Tibial artery (tissue), 4 donors: ENCODE results near the gene FFAR3.

Source experiments
- DNase-seq, 2 donors: peaks; one replicate each; pipeline ENCODE4 v3.0.0-alpha.2; 2019
- H3K27ac ChIP-seq, 2 donors: fragments of 200-600 bp; sonication (generic) in 1 of 2; 1 replicate in 1 of 2; 2 replicates in 1 of 2; pipeline ENCODE4 v1.5.1; 2018 to 2019; ENCODE audit warnings: mild to moderate bottlenecking in 1 of 2
- H3K27me3 ChIP-seq, 2 donors: fragments of 200-600 bp; sonication (generic) in 1 of 2; one replicate each; pipeline versions ENCODE4 v1.5.1 to v1.6.0; 2016 to 2019
- H3K36me3 ChIP-seq, 3 donors: fragments of 200-600 bp; sonication (generic) in 2 of 3; one replicate each; pipeline ENCODE4 v1.5.1; 2016 to 2019; ENCODE audit warnings: mild to moderate bottlenecking in 2 of 3
- H3K4me1 ChIP-seq, 4 donors: fragments of 200-600 bp; sonication (generic) in 2 of 4; 1 replicate in 3 of 4; 2 replicates in 1 of 4; pipeline ENCODE4 v1.5.1; 2016 to 2019
- H3K4me3 ChIP-seq, 2 donors: fragments of 200-600 bp; sonication (generic) in 1 of 2; 1 replicate in 1 of 2; 2 replicates in 1 of 2; pipeline ENCODE4 v1.5.1; 2018 to 2019; ENCODE audit warnings: mild to moderate bottlenecking in 2 of 2
- H3K9me3 ChIP-seq, 3 donors: fragments of 200-600 bp; sonication (generic) in 1 of 3; one replicate each; pipeline ENCODE4 v1.5.1; 2016 to 2019
- intact Hi-C: fragments of 100-400 bp; cut with DNase I; formaldehyde crosslinking; loops from one replicate; pipeline ENCODE4 v1.15.0; 2023; ENCODE audit warnings: low total_unique reads
- TF ChIP-seq, protein P1 (sequence below), 2 experiments: fragments of 200-600 bp in 1 of 2; fragments of 450-650 bp in 1 of 2; IDR thresholded peaks; one replicate each; pipeline ENCODE4 v1.5.1; 2017 to 2019; ENCODE audit warnings: antibody characterized with exemption in 2 of 2, mild to moderate bottlenecking in 1 of 2, moderate library complexity in 1 of 2

The FFAR3 gene

DNA sequence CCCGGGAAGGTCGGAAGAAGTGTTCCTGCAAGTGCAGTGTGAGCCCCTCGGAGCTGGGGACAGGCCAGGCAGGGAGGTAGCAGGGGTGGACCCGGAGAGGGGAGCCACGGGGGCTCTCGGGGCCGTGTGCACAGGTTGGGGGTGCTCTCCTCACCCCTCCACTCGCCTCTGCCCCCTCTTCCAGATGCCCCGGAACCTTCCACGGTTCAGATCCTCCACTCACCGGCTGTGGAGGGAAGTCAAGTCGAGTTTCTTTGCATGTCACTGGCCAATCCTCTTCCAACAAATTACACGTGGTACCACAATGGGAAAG, 20.3 kb upstream of the FFAR3 start:
- Histone ChIP-seq H3K27ac (no peak overlapping the region), H3K36me3 (no peaks in the 10 kb centered on the region), H3K27me3 (peaks cover 0 to 9% of the 10 kb centered on the region in 2 donors), H3K4me3 (no peak overlapping the region), H3K9me3 (no peaks in the 10 kb centered on the region), H3K4me1 (no peaks in the 10 kb centered on the region)
- TF ChIP-seq, protein P1, sequence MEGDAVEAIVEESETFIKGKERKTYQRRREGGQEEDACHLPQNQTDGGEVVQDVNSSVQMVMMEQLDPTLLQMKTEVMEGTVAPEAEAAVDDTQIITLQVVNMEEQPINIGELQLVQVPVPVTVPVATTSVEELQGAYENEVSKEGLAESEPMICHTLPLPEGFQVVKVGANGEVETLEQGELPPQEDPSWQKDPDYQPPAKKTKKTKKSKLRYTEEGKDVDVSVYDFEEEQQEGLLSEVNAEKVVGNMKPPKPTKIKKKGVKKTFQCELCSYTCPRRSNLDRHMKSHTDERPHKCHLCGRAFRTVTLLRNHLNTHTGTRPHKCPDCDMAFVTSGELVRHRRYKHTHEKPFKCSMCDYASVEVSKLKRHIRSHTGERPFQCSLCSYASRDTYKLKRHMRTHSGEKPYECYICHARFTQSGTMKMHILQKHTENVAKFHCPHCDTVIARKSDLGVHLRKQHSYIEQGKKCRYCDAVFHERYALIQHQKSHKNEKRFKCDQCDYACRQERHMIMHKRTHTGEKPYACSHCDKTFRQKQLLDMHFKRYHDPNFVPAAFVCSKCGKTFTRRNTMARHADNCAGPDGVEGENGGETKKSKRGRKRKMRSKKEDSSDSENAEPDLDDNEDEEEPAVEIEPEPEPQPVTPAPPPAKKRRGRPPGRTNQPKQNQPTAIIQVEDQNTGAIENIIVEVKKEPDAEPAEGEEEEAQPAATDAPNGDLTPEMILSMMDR (IDR thresholded peaks at IDR 0.05): no peak
- no peak for DNase-seq
- intact Hi-C loops: no loop called here

GRCh38 chr19:35340431-35340830, 17.8 kb upstream of the FFAR3 start:
- no peak overlapping the region for H3K27ac ChIP-seq
- H3K4me3 ChIP-seq: no peak overlapping the region
- DNase-seq: no peak
- no peaks in the 10 kb centered on the region for H3K36me3 ChIP-seq
- peaks cover 0 to under 1% of the 10 kb centered on the region in 2 donors for H3K27me3 ChIP-seq
- H3K9me3 ChIP-seq: no peaks in the 10 kb centered on the region
- intact Hi-C loops: no loop called here
- H3K4me1 ChIP-seq: no peaks in the 10 kb centered on the region
- TF ChIP-seq, protein P1 (IDR thresholded peaks at IDR 0.05): no peak

GRCh38 chr19:35341006-35341405, 17.3 kb upstream of the FFAR3 start:
- intact Hi-C loops: no loop called here
- TF ChIP-seq, protein P1 (IDR thresholded peaks at IDR 0.05): no peak

DNA sequence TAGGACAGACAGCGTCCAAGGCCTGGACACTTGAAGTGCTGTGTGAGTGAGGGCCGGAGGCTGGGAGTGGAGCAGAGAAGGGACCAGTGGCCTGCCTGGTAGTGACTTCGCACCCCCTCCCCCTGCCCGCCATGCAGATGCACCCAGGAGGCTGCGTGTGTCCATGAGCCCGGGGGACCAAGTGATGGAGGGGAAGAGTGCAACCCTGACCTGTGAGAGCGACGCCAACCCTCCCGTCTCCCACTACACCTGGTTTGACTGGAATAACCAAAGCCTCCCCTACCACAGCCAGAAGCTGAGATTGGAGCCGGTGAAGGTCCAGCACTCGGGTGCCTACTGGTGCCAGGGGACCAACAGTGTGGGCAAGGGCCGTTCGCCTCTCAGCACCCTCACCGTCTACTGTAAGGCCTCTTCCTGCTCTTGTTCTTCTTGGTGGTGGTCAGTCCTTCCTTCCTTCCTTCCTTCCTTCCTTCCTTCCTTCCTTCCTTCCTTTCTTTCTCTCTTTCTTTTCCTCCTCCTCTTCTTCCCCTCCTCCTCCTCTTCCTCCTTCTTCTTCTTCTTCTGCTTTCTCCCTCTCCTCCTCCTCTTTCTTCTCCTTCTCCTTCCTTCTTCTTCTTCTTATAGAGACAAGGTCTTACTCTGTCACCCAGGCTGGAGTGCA, 16.6 kb upstream of the FFAR3 start:
- H3K9me3 ChIP-seq: no peaks in the 10 kb centered on the region
- no peaks in the 10 kb centered on the region for H3K36me3 ChIP-seq
- no peaks in the 10 kb centered on the region for H3K4me1 ChIP-seq
- peaks cover 0 to 2% of the 10 kb centered on the region in 2 donors for H3K27me3 ChIP-seq
- intact Hi-C loops: no loop called here
- no peak overlapping the region for H3K4me3 ChIP-seq
- DNase-seq: no peak
- H3K27ac ChIP-seq: no peak overlapping the region
- TF ChIP-seq, protein P1 (IDR thresholded peaks at IDR 0.05): no peak

More at GRCh38 chr19:35341006-35341405, 17.3 kb upstream of the FFAR3 start:
- Histone ChIP-seq H3K9me3 (no peaks in the 10 kb centered on the region), H3K27ac (no peak overlapping the region), H3K4me1 (no peaks in the 10 kb centered on the region), H3K4me3 (no peak overlapping the region), H3K27me3 (peaks cover 0 to 2% of the 10 kb centered on the region in 2 donors), H3K36me3 (no peaks in the 10 kb centered on the region)
- DNase-seq: no peak

DNA sequence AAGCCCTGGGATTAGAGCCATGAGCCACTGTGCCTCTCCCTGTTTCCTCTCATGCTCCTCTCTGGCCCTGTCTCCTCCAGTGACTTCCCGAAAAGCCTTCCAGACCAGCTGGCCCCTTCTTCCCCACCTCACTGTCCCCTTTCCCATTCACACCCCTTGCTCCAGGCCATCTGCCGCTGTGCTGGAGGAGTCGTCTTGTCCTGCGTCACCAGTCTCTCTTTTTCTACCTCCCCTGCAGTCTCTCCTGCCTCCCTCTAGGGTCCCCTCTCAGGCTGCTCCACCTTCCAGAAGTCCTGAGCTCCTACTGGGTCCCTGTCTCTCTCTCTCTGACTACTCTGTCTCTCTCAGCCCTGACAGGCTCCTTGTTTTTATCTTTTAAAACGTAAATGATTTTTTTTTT, 15.8 kb upstream of the FFAR3 start:
- Histone ChIP-seq H3K36me3 (no peaks in the 10 kb centered on the region), H3K4me3 (no peak overlapping the region), H3K27ac (no peak overlapping the region), H3K9me3 (no peaks in the 10 kb centered on the region), H3K4me1 (no peaks in the 10 kb centered on the region), H3K27me3 (peaks cover 0 to 2% of the 10 kb centered on the region in 2 donors)
- intact Hi-C loops: no loop called here
- TF ChIP-seq, protein P1 (IDR thresholded peaks at IDR 0.05): no peak
- DNase-seq: no peak
